HepG2 (cell line): ENCODE data around the gene WWP2. TPM values are rescaled to one million over a fixed set of nuclear protein-coding genes. Genes with fewer than 3 reads are reported as not detected.

Experiments
- ATAC-seq: fragments of 200-7000 bp; cut with Tn5 transposase; 3 replicates; pipeline ENCODE4 v1.9.1; 2020; ENCODE audit warnings: mild to moderate bottlenecking, moderate library complexity
- BruUV-seq: library from RNA; stranded (reverse); fragments of 400-500 nt; replicated peaks from 2 replicates; lab custom pipeline; 2021; lab: Mats Ljungman, UMichigan
- CTCF ChIA-PET: fragments of 300-600 bp; formaldehyde crosslinking; extraction: SDS; loops from one replicate; lab custom pipeline; 2021; ENCODE audit warnings: low total read pairs, inconsistent platforms, low intra/inter-chr PET ratio; lab: Yijun Ruan, JAX
- POLR2A ChIA-PET: fragments of 350-600 bp; sonication (Branson Sonifier 250); formaldehyde crosslinking; loops from one replicate; lab custom pipeline; 2020; ENCODE audit warnings: antibody characterized with exemption, inconsistent platforms; lab: Yijun Ruan, JAX
- DNase-seq: peaks from one replicate; pipeline ENCODE4 v3.0.0-alpha.2; 2015; ENCODE audit warnings: low spot score
- FAIRE-seq: peaks from 3 replicates; lab custom pipeline; 2011; peaks lifted over from hg19 to GRCh38; lab: Jason Lieb, UNC
- H2AFZ ChIP-seq: one replicate; pipeline ENCODE4 v1.6.1; 2011; ENCODE audit warnings: low read length, inconsistent platforms
- H3K27ac ChIP-seq: fragments of 300-600 bp; 3 replicates; pipeline ENCODE4 v1.8.0; 2011; ENCODE audit warnings: mixed run types, mild to moderate bottlenecking, mixed read lengths, low read length, inconsistent platforms; ENCODE audit not compliant: insufficient read depth; ENCODE audit errors: extremely low read length
- H3K27me3 ChIP-seq, 2 experiments: fragments of 200-600 bp in 1 of 2; 2 replicates in 1 of 2; 3 replicates in 1 of 2; pipeline versions ENCODE4 v1.6.0 to v1.8.0; 2011; ENCODE audit warnings: low read length in 2 of 2, mild to moderate bottlenecking in 2 of 2, moderate library complexity in 2 of 2, inconsistent platforms in 1 of 2; ENCODE audit not compliant: insufficient read depth in 2 of 2, control insufficient read depth in 1 of 2
- H3K36me3 ChIP-seq, 2 experiments: fragments of 200-600 bp in 1 of 2; replicated peaks in 1 of 2; 2 replicates in 1 of 2; 3 replicates in 1 of 2; pipeline versions ENCODE4 v1.5.1 to v1.8.0; 2011; ENCODE audit warnings: low read length in 2 of 2, inconsistent platforms in 1 of 2; ENCODE audit not compliant: insufficient read depth in 2 of 2, control insufficient read depth in 1 of 2
- H3K4me1 ChIP-seq: 2 replicates; pipeline ENCODE4 v1.5.1; 2012; ENCODE audit warnings: low read length, inconsistent platforms; ENCODE audit not compliant: insufficient read depth
- H3K4me2 ChIP-seq: 2 replicates; pipeline ENCODE4 v1.6.0; 2011; ENCODE audit warnings: low read depth, low read length, inconsistent platforms
- H3K4me3 ChIP-seq, 3 experiments: fragments of 200-600 bp in 1 of 3; sonication (generic), shearing (Covaris generic) in 1 of 3; replicated peaks in 1 of 3; 2 replicates each; pipeline ENCODE4 v1.5.1; 2011 to 2016; ENCODE audit warnings: low read length in 3 of 3, inconsistent platforms in 2 of 3, low read depth in 2 of 3, mild to moderate bottlenecking in 2 of 3, control low read depth in 1 of 3, mixed read lengths in 1 of 3; ENCODE audit not compliant: insufficient read depth in 1 of 3
- H3K79me2 ChIP-seq: one replicate; pipeline ENCODE4 v1.6.1; 2011; ENCODE audit warnings: low read length, inconsistent platforms; ENCODE audit not compliant: insufficient read depth
- H3K9ac ChIP-seq: 2 replicates; pipeline ENCODE4 v1.6.0; 2011; ENCODE audit warnings: mild to moderate bottlenecking, low read depth, low read length, inconsistent platforms; ENCODE audit not compliant: insufficient read depth
- H3K9me3 ChIP-seq: 2 replicates; pipeline ENCODE4 v1.5.1; 2012; ENCODE audit warnings: mild to moderate bottlenecking, low read length
- H4K20me1 ChIP-seq: 2 replicates; pipeline ENCODE4 v1.6.0; 2011; ENCODE audit warnings: inconsistent platforms, mild to moderate bottlenecking, low read length, moderate library complexity; ENCODE audit not compliant: insufficient read depth
- ATF1 ChIP-seq: IDR thresholded peaks from 2 replicates; pipeline ENCODE4 v1.6.1; 2016; ENCODE audit warnings: mild to moderate bottlenecking, control low read depth
- PRPF4 ChIP-seq: fragments of 200-400 bp; formaldehyde crosslinking; IDR thresholded peaks from 2 replicates; pipeline ENCODE4 v1.6.1; 2016; ENCODE audit warnings: low read length, low read depth; ENCODE audit not compliant: poor library complexity, severe bottlenecking
- RBFOX2 ChIP-seq: fragments of 200-400 bp; formaldehyde crosslinking; IDR thresholded peaks from 2 replicates; pipeline ENCODE4 v1.6.1; 2017; ENCODE audit warnings: low read depth, mild to moderate bottlenecking, low read length
- SNAPC2 ChIP-seq: sonication (generic); formaldehyde crosslinking; IDR thresholded peaks from 2 replicates; pipeline ENCODE4 v1.8.1; 2022; ENCODE audit warnings: mild to moderate bottlenecking, missing genetic modification reagents
- SOX6 ChIP-seq, 2 experiments: fragments of 450-650 bp in 1 of 2; sonication (generic) in 1 of 2; formaldehyde crosslinking in 1 of 2; IDR thresholded peaks; 2 replicates each; pipeline versions ENCODE4 v1.4.0 to v1.6.1; 2017 to 2020; ENCODE audit warnings: antibody characterized with exemption in 1 of 2, mild to moderate bottlenecking in 1 of 2, missing genetic modification reagents in 1 of 2
- TCF7L2 ChIP-seq: IDR thresholded peaks from 2 replicates; pipeline ENCODE4 v1.6.1; 2011; ENCODE audit warnings: mild to moderate bottlenecking, low read depth, low read length, moderate library complexity
- ZFAT ChIP-seq: sonication (generic); formaldehyde crosslinking; conservative IDR thresholded peaks from 2 replicates; pipeline ENCODE4 v1.8.1; 2023; ENCODE audit warnings: missing genetic modification reagents, inconsistent platforms
- ZKSCAN8 ChIP-seq: IDR thresholded peaks from 2 replicates; pipeline ENCODE4 v1.6.1; 2016; ENCODE audit warnings: borderline replicate concordance, missing genetic modification reagents, missing compliant biosample characterization
- ZNF484 ChIP-seq: sonication (generic); formaldehyde crosslinking; IDR thresholded peaks from 2 replicates; pipeline ENCODE4 v1.5.1; 2020; ENCODE audit warnings: mild to moderate bottlenecking, low read depth, missing genetic modification reagents, borderline replicate concordance
- ZSCAN20 ChIP-seq: sonication (generic); formaldehyde crosslinking; IDR thresholded peaks from 2 replicates; pipeline ENCODE4 v1.4.0; 2020; ENCODE audit warnings: missing genetic modification reagents, mild to moderate bottlenecking, borderline replicate concordance
- WGBS: methylation state at CpG from one replicate; pipeline ENCODE4 v1.1.6; 2017; ENCODE audit warnings: low lambda C conversion rate; 5-methylcytosine and 5-hydroxymethylcytosine counted together
- in situ Hi-C: cut with HindIII; loops from 2 replicates; pipeline ENCODE4 v1.10.0; 2017; ENCODE audit warnings: low pct_unique_long_range_greater_than_20kb; ENCODE audit not compliant: extremely low pct_ligation_motif_present
- intact Hi-C: fragments of 100-400 bp; cut with micrococcal nuclease; formaldehyde crosslinking; loops from one replicate; pipeline ENCODE4 v1.10.0; 2022; ENCODE audit not compliant: unreplicated experiment
- polyA plus RNA-seq, 8 experiments: library from polyadenylated mRNA; depleted of rRNA in 3 of 8; stranded (reverse) in 7 of 8; unstranded in 1 of 8; fragments of >200 nt; fragmentation: Illumina TruSeq in 4 of 8; extraction: Trizol in 4 of 8; gene quantifications; 2 replicates each; pipeline versions ENCODE4 v1.2.1 to v1.2.3, GENCODE V29; 2011 to 2016; ENCODE audit warnings: low read depth in 4 of 8, missing spikeins in 1 of 8, mixed read lengths in 1 of 8; ENCODE audit not compliant: insufficient read depth in 1 of 8
- total RNA-seq, 5 experiments: library from RNA; depleted of rRNA; stranded (reverse); fragments of >200 nt; fragmentation: Illumina TruSeq; extraction: Trizol; gene quantifications; 2 replicates each; pipeline ENCODE4 v1.2.3, GENCODE V29; 2016; ENCODE audit warnings: low read depth in 1 of 5
- TF ChIP-seq, protein P1 (sequence below): sonication (generic); formaldehyde crosslinking; IDR thresholded peaks from 2 replicates; pipeline ENCODE4 v1.4.0; 2020; ENCODE audit warnings: missing genetic modification reagents

WWP2 gene
- total and polyA plus RNA-seq, 2 of the 13 experiments (the other 11 are each of a cell fraction or from before 2014, with no cell fraction given): 11.4 to 28.2 TPM

DNA sequence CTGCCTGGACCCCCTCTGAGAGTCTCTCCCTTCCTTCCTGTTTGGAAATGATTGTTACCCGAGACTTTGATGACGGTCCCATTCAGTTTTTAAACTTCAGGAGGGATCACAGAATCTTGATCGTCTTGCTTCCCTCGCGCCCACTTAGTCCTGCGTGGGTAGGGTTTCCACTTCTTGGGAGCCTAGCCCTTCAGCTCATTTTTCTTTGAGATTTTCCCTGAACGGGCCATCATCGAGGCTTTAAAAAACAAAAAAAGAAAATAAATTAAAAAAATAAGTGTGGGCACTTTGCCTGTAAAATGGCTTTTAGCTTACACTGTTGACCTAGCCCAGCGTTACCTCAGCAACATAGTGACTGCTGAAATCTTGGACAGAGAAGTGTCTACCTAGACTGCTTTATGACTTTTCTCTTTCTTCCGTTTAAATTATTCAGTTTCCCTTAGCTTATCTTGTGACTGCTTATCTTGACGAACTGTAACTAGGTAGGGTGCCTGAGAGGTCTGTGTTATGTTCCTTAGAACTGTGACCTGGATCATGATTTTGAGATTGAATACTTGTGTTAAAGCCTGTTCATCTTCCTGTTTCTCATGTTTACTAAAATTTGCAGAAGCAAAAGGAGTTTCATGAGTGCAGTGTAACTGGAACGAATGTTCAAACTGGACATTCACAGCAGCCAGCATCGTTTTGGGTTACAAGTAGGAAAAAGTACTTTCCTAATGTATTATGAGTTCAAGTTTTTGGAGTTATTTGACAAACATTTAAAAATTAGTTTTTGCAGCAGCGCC lies 874 bp downstream of the WWP2 start (continued):
- TF ChIP-seq, protein P1, sequence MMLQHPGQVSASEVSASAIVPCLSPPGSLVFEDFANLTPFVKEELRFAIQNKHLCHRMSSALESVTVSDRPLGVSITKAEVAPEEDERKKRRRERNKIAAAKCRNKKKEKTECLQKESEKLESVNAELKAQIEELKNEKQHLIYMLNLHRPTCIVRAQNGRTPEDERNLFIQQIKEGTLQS: no peak
- TF ChIP-seq ZFAT (CRISPR knock-in tag): no peak
- TF ChIP-seq PRPF4: no peak
- TF ChIP-seq ATF1 (CRISPR knock-in tag): no peak
- TF ChIP-seq SOX6 (IDR thresholded peaks at IDR 0.05): no peak
- TF ChIP-seq SOX6 (CRISPR knock-in tag; IDR thresholded peaks at IDR 0.05): no peak
- TF ChIP-seq SNAPC2 (CRISPR knock-in tag): no peak
- no peak for TF ChIP-seq ZNF484
- TF ChIP-seq ZKSCAN8 (CRISPR knock-in tag): no peak
- TF ChIP-seq ZSCAN20: 0 out of 2 replicates have a peak, but pooled peaks have one; percentile 60

DNA sequence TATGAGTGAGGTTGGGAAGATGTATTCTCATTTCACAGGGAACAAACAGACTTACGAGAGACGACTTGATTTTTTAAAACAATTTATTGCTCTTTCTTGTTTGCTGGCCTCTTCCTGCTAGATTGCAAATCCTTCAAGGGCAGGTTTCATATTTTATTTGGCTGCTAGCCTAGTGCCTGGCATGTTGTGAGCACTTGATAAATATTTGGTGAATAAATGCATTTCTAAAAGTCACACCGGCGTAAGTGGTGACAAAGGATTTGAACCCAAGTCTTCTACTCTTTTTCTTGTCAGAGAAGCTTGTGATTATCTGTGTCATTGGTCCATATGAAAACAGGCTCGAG lies 1.4 kb downstream of the WWP2 start:
- POLR2A ChIA-PET: interaction anchor here (1.0 to 1.1 kb wide), 3 partner anchors 8 to 40 kb away, joined by 3 to 11 read pairs (median 7); partner anchors contain the start of gene NOB1
- no TSS peak for BruUV-seq

More for the DNA sequence above, 1.4 kb downstream of the WWP2 start:
- Histone ChIP-seq H3K9me3 (no peaks in the 10 kb centered on the region), H3K4me1 (peaks cover 61% of the 10 kb centered on the region), H4K20me1 (no peaks in the 10 kb centered on the region), H2AFZ (no peak overlapping the region), H3K79me2 (peaks cover 53% of the 10 kb centered on the region), H3K27me3 (no peaks in the 10 kb centered on the region; a peak in 2 of 5 replicates), H3K4me2 (peak overlapping the region; percentile 79), H3K36me3 (no peaks in the 10 kb centered on the region), H3K4me3 (peak overlapping the region in 2 of 3 experiments; percentile 95 to 99; a peak in 3 of 6 replicates), H3K27ac (peak overlapping the region; percentile 85), H3K9ac (peak overlapping the region; percentile 94)
- FAIRE-seq: no peak
- 91% methylated on average over 5 of the region's 5 CpGs for WGBS
- in situ Hi-C loops: no loop called here
- DNase-seq: no peak
- intact Hi-C loops: no loop called here
- TF ChIP-seq TCF7L2 (no peak), RBFOX2 (0 out of 2 replicates have a peak, but pooled peaks have one; percentile 37)
- CTCF ChIA-PET: no interaction called here
- no peak for ATAC-seq
